Retina (tissue), 1 donor: ENCODE data around the gene TOR1AIP1.
"Not testable (repeated sequence)": the region's sequence is repeated elsewhere in the genome, so short reads cannot be mapped to it uniquely, and the experiment has no call there.

Experiments used
- DNase-seq: peaks from one replicate; pipeline ENCODE4 v3.0.0-alpha.2; 2016

Gene TOR1AIP1, protein sequence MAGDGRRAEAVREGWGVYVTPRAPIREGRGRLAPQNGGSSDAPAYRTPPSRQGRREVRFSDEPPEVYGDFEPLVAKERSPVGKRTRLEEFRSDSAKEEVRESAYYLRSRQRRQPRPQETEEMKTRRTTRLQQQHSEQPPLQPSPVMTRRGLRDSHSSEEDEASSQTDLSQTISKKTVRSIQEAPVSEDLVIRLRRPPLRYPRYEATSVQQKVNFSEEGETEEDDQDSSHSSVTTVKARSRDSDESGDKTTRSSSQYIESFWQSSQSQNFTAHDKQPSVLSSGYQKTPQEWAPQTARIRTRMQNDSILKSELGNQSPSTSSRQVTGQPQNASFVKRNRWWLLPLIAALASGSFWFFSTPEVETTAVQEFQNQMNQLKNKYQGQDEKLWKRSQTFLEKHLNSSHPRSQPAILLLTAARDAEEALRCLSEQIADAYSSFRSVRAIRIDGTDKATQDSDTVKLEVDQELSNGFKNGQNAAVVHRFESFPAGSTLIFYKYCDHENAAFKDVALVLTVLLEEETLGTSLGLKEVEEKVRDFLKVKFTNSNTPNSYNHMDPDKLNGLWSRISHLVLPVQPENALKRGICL

DNA sequence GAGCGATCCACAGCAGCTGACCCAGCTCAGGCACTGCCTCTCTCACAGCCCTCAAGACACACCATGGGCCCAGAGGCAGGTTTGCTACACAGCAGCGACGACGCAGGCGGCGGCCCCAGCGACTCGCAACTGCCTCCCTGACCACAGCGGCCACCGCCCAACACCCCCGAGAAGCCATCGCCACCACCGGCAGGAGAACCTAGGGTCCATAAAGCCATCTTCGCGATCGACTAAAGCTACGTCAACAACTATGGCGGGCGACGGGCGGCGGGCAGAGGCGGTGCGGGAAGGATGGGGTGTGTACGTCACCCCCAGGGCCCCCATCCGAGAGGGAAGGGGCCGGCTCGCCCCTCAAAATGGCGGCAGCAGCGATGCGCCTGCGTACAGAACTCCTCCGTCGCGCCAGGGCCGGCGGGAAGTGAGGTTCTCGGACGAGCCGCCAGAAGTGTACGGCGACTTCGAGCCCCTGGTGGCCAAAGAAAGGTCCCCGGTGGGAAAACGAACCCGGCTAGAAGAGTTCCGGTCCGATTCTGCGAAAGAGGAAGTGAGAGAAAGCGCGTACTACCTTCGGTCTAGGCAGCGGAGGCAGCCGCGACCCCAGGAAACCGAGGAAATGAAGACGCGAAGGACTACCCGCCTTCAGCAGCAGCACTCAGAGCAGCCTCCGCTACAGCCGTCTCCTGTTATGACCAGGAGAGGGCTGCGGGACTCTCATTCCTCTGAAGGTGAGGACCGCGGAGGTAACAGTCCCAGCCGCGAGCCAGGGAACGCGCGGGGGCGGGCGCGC lies at the start of gene TOR1AIP1:
TOR1AIP1 (plus strand) TSS at position 33 of the 787 bp plus-strand sequence; CDS start at position 251, 218 bp downstream.
- DNase-seq: peak; percentile 99

DNA sequence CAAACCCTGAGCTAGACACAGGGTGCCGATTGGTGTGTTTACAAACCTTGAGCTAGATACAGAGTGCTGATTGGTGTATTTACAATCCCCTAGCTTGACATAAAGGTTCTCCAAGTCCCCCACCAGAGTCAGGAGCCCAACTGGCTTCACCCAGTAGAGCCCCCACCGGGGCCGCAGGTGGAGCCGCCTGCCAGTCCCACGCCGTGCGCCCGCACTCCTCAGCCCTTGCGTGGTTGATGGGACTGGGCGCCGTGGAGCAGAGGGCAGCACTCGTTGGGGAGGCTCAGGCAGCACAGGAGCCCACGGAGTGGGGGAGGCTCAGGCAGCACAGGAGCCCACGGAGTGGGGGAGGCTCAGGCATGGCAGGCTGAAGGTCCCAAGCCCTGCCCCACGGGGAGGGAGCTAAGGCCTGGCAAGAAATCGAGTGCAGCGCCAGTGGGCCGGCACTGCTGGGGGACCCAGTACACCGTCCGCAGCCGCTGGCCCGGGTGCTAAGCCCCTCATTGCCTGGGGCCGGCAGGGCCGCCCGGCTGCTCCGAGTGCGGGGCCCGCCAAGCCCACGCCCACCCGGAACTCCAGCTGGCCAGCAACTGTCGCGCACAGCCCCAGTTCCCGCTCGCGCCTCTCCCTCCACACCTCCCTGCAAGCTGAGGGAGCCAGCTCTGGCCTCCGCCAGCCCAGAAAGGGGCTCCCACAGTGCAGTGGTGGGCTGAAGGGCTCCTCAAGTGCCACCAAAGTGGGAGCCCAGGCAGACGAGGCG lies 45.2 kb upstream of the TOR1AIP1 start:
- not testable (repeated sequence) for DNase-seq

DNA sequence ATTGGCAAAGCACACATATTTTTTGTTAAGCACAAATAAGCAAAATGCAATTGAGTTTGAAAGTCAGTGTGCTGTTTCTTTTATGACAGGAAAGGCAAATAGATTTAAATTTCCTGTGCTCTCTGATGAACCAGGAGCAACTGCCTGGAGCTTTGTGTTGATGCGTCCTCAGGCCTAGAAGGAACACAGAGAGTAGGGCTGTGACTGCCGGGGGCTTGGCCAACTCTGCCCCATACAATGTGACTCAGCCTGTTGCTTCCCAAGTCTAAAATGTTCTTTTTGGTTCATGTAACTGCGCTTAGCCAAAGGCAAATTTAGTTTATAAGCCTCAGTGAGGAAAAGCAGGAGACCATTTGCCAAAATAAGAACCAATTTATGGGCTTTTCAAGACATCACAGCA lies 42.0 kb upstream of the TOR1AIP1 start:
- no peak for DNase-seq

DNA sequence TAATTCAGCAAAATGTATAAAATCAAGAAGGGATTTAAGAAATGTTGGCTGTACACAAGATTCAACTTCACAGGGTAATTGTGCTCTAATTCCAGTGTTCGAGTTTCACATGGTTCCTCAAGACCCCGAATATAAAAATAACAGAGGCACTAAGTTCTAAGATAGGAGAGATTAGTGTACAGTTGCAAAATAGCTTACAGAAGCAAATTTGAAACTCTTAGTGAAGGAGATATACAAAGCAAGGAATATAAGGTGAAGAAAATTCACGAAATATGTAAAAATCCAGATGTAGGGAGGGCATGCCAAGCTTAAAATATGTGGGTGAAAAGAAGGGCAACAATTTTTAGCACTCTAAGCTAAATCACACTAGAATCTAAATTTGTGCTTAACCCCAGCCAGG lies 33.9 kb upstream of the TOR1AIP1 start:
- DNase-seq: no peak

DNA sequence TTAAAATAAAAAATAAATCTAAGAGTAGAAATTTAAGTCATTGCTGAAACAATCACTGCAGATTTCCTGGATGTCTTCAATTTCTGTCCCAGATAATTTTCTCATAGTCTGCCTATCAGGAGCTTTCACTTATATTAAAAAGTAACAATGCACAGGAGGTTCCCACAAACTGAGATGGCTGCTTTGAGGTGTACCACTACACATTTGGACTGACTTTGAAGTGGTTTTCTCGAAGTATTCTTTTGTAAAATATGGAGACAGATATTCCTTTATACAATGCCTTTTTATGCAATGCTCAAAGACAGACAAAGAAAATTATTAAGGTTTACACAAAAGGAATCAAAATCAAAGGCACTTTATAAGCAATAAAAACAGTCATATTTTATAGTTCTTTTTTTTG lies 29.0 kb upstream of the TOR1AIP1 start:
- DNase-seq: no peak

DNA sequence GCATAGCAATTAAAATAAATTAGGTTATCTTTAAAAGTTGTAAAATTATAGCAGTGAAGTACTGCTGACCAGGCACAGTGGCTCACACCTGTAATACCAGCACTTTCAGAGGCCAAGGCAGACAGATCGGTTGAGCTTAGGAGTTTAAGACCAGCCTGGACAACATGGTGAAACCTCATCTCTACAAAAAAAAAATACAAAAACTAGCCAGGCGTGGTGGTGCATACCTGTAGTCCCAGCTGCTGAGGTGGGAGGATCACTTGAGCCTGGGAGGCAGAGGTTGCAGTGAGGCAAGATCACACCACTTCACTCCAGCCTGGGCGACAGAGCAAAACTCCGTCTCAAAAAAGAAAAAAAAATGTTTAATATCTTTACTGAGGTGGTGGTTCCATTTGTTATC lies 26.3 kb upstream of the TOR1AIP1 start:
- not testable (repeated sequence) for DNase-seq

DNA sequence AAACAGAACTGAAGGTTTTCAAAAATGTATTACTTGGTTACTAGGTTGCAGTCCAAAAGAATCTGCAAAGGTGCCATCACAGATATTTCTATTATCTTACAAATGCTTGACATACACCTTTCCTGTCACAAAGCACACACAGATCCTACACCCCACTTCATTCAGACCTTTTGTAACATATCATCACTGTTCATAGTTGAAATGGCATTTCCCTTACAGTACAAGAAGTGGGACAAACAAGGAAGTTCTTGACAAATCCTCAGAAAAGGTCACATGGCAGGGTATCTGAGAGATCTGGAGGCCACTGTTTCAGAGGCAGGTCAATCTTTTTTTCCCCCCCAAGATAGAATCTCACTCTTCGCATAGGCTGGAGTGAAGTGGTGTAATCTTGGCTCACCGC lies 25.8 kb upstream of the TOR1AIP1 start:
- no peak for DNase-seq

DNA sequence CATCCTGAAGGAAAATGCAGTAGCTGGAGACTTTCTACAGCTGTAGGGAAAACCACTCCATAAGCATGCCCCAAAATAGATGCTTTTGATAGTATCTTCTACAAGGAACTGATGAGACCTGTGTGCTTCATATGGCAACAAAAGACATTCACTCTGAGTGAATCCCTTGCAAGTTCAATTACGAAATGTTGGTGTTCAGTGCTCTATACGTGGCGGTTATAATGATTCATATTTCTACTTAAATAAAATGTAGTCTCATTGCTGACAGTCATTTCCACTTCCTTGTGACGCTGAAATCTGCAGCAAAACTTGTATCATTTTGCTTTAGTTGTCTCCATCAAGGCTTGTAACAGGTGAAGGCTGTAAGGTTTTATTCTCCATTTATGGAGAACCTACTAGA lies 25.1 kb upstream of the TOR1AIP1 start:
- no peak for DNase-seq

DNA sequence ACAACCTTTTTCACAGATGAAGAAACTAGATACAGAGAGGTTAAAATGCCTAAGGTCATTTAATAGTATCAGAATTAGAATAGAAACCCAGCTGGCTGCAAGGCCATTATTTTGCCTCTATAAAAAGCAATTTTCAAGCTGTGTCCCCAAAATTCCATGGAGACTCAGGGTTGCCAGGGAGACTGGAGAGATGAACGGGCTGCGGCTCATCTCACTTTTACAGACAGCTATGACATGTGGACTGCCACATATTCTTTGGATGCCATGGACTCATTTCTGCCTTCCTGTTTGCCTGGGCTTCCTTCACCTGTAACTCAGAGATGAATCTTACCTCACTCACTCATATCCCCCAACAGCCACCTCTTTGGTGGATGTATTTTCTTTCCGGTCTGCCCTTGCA lies 21.4 kb upstream of the TOR1AIP1 start:
- no peak for DNase-seq

DNA sequence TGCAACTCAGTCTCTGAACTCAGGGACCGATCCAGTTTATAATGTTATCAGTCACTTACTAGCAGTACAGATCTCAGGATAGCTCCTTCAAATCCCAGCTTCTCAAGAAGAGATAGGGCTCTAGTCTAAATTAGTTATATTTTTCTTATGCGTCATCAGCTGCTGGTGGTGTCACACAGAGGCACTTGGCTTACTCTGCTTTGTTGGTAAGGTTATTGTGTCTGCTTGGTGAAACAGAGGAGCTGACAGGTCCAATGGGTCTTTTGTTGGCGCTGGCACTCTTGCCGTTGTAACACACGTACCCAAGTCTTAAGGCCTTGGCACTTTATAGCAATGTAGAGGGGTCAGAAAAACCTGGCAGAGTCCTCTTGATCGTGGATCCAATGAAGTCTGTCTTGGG lies 16.7 kb upstream of the TOR1AIP1 start:
- DNase-seq: no peak

DNA sequence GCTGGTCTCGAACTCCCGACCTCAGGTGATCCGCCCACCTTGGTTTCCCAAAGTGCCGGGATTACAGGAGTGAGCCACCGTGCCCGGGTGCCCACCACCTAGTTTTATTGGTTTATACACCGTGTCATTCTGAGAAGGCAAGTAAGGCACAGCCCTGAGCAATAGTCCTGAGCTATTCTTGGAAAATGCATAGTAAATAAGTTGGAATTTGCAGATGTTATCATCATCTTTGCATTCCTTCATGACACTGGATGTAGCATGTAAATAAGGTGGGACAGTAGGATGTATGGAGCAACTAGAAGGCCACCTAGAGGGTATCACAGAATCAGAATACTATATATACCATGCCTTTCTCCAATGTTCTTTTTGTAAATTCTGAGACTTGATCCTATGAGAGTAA lies 15.5 kb upstream of the TOR1AIP1 start:
- no peak for DNase-seq

DNA sequence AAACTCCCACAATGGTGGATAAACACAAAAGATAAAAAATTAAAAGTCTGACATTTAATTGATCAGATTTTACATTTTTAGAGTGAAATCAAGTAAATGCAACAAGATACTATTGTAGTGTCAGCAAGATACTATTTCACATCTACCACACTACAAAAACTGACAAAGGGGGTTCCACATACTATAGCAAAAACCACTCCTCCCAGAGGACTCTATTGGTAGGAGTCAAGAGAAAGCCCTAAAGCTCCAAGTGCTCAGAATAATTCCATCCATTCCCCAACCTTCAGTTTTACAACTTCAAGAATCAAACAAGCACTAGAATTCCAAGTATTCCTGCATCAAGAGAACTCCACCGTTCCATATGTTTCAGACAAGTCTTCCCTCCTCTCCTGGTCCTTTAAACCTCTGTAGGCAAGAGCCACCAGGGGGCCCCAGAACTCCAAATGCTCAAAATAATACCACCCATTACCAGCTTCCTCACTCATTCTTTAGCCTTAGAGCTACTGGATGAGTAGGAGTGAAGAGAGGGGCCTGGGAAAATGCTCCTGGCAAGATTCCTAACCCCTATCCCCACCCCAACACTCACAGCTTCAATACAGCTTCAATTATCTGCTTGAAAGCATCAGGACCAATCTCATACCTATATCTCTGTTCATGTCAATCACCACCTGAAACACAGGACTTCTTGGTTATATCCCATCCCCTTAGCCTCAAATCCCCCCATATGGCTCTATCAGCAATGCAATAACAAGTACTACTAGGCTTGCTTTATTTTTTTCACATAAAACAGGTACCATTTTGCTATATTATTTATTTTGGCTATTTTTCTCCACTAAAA lies 14.4 kb upstream of the TOR1AIP1 start:
- DNase-seq: peak; percentile 58

DNA sequence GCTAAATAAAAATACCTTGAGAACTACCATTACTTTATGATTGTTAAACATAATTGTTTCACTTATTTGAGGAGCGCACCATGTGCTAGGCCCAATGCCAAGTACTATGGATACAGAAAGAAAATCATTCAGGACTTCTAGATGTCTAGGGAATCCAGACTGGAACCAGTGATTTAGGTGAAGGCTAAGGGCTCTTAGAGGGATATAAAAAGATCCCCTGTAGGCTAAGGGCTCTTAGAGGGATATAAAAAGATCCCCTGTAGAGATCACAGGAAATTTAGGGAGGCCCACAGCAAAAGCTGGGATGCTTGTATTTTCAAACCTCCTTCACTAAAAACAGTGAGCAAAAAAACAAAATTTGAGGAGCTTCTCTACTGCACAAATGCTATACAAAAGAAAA lies 11.2 kb upstream of the TOR1AIP1 start:
- DNase-seq: no peak

DNA sequence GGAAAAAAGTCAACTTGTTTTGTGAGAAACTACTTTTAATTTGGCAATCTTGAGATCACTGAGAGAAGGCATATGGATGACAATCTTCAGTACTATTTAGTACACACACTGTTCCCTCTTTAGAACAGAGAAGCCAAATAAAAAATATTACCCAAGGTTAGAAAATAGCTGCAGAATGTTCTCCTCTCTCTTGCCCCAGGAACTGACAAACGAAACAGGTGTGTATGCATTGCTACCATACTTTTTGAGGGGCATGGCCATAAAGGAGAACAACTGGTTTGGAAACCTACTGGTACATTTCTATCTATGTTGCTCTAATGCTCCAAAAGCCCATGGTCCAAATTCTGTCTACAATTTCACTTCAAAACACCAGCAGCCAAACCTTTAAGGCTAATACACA lies 10.1 kb upstream of the TOR1AIP1 start:
- DNase-seq: no peak

DNA sequence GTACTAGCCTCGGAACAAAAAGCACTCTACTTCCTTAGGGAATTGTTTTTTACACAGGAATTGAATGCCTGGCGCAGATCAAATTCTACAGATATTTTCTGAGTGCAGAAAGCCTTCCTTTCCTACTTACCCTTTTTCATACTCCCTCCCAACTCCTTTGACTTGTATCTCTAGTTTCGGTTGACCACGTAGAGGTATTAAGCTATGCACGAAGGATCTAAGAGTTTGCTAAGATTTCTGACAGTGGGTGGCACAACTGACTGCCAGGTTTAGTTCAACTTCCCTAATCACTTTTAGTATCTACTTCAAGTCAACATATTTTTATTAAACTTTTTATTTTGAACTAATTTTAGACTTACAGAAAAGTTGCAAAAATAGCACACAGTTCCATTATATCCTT lies 9.5 kb upstream of the TOR1AIP1 start:
- no peak for DNase-seq

DNA sequence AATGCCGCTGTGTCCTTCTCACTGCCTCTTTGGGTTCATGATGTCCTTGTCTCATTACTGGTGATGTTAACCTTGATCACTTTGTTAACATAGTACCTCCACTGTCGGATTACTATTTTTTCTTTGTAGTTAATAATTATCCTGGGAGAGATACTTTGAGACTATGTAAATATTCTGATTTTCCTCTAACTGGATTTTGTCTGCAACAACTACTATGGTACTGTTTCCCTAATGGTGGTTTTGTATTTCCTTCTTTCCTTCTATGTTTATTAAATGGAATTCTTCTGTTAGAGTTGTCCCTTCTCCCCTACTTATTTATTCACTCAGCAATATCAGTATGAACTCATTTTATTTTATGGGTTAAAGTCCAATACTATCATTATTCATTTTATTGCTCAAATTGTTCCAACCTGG lies 8.6 kb upstream of the TOR1AIP1 start:
- DNase-seq: no peak

DNA sequence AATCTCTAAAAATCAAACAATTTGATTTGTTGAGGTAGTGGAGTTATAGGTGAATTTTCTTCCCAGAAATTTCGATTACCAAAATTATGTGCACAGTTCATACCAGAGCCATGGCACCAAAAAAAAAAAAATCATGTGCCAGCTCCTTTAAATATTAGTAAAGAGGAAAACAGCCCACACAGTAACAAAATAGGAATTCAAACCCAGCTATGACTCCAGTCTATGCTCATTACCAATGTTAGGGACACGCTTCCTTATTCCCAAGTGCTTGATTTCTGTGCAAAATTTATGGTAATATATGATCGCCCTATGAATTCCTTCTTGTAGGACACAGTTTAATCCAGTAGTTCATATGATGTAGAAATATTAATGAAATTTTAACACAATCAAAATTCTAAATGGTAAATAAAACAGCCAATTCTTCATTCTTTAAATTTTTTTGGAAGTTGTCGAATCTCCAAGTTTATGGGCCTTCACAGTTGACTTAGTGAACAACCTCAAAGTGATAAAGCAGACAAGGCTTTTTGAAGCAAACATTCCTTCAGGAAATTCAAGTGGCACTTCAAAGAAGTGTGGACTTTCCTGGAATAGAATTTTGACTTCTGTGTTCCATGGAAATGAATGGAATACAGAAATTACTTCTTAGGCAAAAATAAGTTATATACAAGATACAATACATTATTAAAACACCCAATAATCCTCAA lies 6.3 kb upstream of the TOR1AIP1 start:
- DNase-seq: no peak

DNA sequence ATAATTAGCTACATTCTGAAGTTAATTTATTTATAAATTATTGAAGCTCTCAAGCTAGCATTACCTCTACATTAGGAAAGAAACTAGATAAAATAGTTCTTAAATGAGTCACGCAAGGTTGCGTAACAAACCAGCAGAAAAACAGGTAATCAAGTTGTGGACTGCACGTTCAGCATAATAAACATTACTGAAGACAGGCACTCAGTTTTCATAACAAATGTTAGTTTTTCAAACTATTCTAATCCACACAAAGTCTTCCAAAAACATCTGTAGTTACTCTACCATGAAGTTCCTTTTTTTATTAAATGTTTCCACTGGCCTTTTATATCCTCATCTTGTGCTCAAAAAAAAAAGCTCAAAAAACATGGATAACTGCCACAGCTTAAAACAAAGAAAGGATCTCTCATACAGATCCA lies 5.8 kb upstream of the TOR1AIP1 start:
- no peak for DNase-seq

DNA sequence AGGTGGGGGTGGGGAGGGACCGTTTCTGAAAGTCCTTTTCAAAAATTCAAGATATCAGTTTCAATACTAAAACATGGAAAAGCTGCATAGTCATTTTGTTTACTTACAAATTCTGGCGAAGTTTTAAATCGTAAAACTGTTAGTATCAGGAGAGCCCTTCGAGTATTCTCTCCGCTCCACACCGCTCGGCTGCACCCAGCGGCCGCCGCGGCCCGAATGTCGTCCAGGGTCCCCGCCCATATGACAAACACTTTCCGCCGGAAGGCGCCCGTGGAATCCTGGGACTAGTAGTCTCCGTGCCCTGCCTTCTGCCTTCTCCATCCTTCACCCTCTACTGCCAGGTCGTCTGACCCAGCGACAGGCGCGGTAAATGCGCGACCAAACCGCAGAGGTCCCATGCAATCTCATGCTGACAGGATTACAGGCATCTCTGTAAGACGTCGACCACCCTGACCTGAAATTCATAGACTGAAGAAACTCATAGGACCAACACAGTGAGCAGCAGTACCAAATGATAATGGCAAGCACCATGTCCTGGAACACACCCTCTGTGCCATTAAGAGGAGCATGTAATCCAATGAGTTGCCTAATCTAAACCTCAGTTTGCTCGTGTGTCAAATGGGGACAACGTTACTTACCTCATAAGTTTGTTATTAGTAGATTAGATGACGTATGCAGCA lies 4.4 kb upstream of the TOR1AIP1 start, which contains the start of gene TOR1AIP2:
TOR1AIP2 (minus strand) TSS at position 218 of the 680 bp plus-strand sequence. CDS start 25,138 bp downstream, outside the sequence.
- peak; percentile 95 for DNase-seq

DNA sequence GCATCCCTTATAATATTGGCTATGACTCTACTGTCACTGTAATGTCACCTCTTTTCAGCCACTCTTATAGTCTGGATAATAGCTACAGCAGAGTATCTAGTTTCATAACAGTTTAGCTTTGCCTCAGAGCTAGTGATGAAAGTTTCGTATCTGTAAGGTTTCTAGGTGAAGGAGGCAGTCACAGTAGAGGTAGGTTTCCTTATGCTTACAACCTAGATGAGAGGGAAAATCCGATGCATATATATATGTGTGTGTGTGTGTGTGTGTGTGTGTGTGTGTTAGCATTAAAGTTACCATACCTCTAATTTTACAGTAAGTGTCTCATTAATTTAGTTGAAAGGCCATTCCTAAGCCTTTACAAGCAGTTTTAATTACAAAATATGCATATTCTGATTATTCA lies 2.3 kb upstream of the TOR1AIP1 start:
- DNase-seq: no peak
